GM23338 (cell line): ENCODE measurements around the gene DCUN1D2. TPM values are rescaled to one million over a fixed set of nuclear protein-coding genes. Genes with fewer than 3 reads are reported as not detected.
A peak's percentile ranks its signal among the peaks of the same experiment; 100 is the strongest.

Source experiments
- ATAC-seq: fragments of 200-7000 bp; cut with Tn5 transposase; 3 replicates; pipeline ENCODE4 v1.9.1; 2020
- DNase-seq: peaks from one replicate; pipeline ENCODE4 v3.0.0-alpha.2; 2015; ENCODE audit warnings: low spot score
- H2AFZ ChIP-seq: fragments of 200-600 bp; sonication (generic); 2 replicates; pipeline ENCODE4 v1.8.0; 2016; ENCODE audit warnings: antibody characterized with exemption, mild to moderate bottlenecking, moderate library complexity
- H3F3A ChIP-seq: fragments of 200-600 bp; sonication (generic); replicated peaks from 2 replicates; pipeline ENCODE4 v1.8.0; 2017; ENCODE audit warnings: antibody characterized with exemption, mixed run types, low read depth
- H3K27ac ChIP-seq: fragments of 200-600 bp; sonication (generic); 2 replicates; pipeline ENCODE4 v1.6.1; 2016; ENCODE audit warnings: low read depth
- H3K27me3 ChIP-seq: fragments of 200-600 bp; sonication (generic); 2 replicates; pipeline ENCODE4 v1.8.0; 2016; ENCODE audit warnings: mild to moderate bottlenecking, mixed run types, moderate library complexity; ENCODE audit not compliant: insufficient read depth
- H3K36me3 ChIP-seq: fragments of 200-600 bp; sonication (generic); 2 replicates; pipeline ENCODE4 v1.8.0; 2016; ENCODE audit warnings: mild to moderate bottlenecking; ENCODE audit not compliant: insufficient read depth
- H3K4me1 ChIP-seq: fragments of 200-600 bp; sonication (generic); 2 replicates; pipeline ENCODE4 v1.8.0; 2016; ENCODE audit warnings: mild to moderate bottlenecking, moderate library complexity; ENCODE audit not compliant: insufficient read depth
- H3K4me2 ChIP-seq: fragments of 200-600 bp; sonication (generic); 2 replicates; pipeline ENCODE4 v1.7.1; 2017; ENCODE audit warnings: mixed run types
- H3K4me3 ChIP-seq: fragments of 200-600 bp; sonication (generic); 2 replicates; pipeline ENCODE4 v1.6.1; 2016; ENCODE audit warnings: mixed run types
- H3K79me2 ChIP-seq: fragments of 200-600 bp; sonication (generic); replicated peaks from 2 replicates; pipeline ENCODE4 v1.8.0; 2017; ENCODE audit warnings: mild to moderate bottlenecking; ENCODE audit not compliant: insufficient read depth
- H3K9me2 ChIP-seq: fragments of 200-600 bp; sonication (generic); 2 replicates; pipeline ENCODE4 v1.8.0; 2017; ENCODE audit not compliant: insufficient read depth
- H4K20me1 ChIP-seq: fragments of 200-600 bp; sonication (generic); replicated peaks from 2 replicates; pipeline ENCODE4 v1.8.0; 2017; ENCODE audit warnings: mild to moderate bottlenecking; ENCODE audit not compliant: insufficient read depth
- H3K27ac Mint-ChIP-seq: 2 replicates; pipeline ENCODE4 v1.8.0; 2020; ENCODE audit warnings: inconsistent platforms, mild to moderate bottlenecking, moderate library complexity, mixed read lengths
- H3K27me3 Mint-ChIP-seq: 3 replicates; pipeline ENCODE4 v1.8.0; 2022; ENCODE audit warnings: low read depth, mild to moderate bottlenecking, moderate library complexity, mixed read lengths, inconsistent platforms; ENCODE audit not compliant: insufficient read depth, poor library complexity
- H3K36me3 Mint-ChIP-seq: 3 replicates; pipeline ENCODE4 v1.8.0; 2021; ENCODE audit warnings: low read depth, mild to moderate bottlenecking, inconsistent platforms, moderate library complexity, mixed read lengths
- H3K4me1 Mint-ChIP-seq: 3 replicates; pipeline ENCODE4 v1.8.0; 2020; ENCODE audit warnings: mild to moderate bottlenecking, inconsistent platforms, mixed read lengths
- H3K4me3 Mint-ChIP-seq: 3 replicates; pipeline ENCODE4 v1.8.0; 2021; ENCODE audit warnings: moderate library complexity, mild to moderate bottlenecking, inconsistent platforms, mixed read lengths
- H3K9me3 Mint-ChIP-seq: 3 replicates; pipeline ENCODE4 v1.8.0; 2020; ENCODE audit warnings: moderate library complexity, mild to moderate bottlenecking, inconsistent platforms, mixed read lengths
- CREB1 ChIP-seq: fragments of 250-450 bp; sonication (Bioruptor Pico); IDR thresholded peaks from 2 replicates; pipeline ENCODE4 v1.5.0; 2020; ENCODE audit warnings: low read depth, mild to moderate bottlenecking, moderate library complexity
- ETS1 ChIP-seq: IDR thresholded peaks from 2 replicates; pipeline ENCODE4 v1.6.1; 2016; ENCODE audit warnings: antibody characterized with exemption
- EZH2 ChIP-seq: fragments of 200-600 bp; sonication (generic); IDR thresholded peaks from one replicate; pipeline ENCODE4 v1.8.0; 2017; ENCODE audit warnings: antibody characterized with exemption, mild to moderate bottlenecking, low read depth; ENCODE audit not compliant: unreplicated experiment
- EZH2phosphoT487 ChIP-seq: fragments of 200-600 bp; sonication (generic); IDR thresholded peaks from one replicate; pipeline ENCODE4 v1.8.1; 2018; ENCODE audit warnings: antibody characterized with exemption; ENCODE audit not compliant: unreplicated experiment
- REST ChIP-seq: IDR thresholded peaks from one replicate; pipeline ENCODE4 v1.6.1; 2018; ENCODE audit warnings: antibody characterized with exemption; ENCODE audit not compliant: unreplicated experiment
- ZNF331 ChIP-seq: fragments of 250-450 bp; sonication (Bioruptor Pico); IDR thresholded peaks from 2 replicates; pipeline ENCODE4 v1.5.0; 2020; ENCODE audit warnings: low read depth, mild to moderate bottlenecking, moderate library complexity
- polyA plus RNA-seq: library from polyadenylated mRNA; unstranded; fragments of >200 nt; fragmentation: Nextera tagmentation; extraction: Ambion mirVana; gene quantifications from 2 replicates; pipeline ENCODE4 v1.2.1, GENCODE V29; 2016
- total RNA-seq: library from RNA; depleted of rRNA; stranded (reverse); fragments of >200 nt; shearing (Covaris generic); gene quantifications from 2 replicates; pipeline ENCODE4 v1.2.3, GENCODE V29; 2014

DCUN1D2 gene
- total and polyA plus RNA-seq, 2 experiments from 2014 or later, result 12.3 to 38.0 TPM

GRCh38 chr13:113468472-113469201 is 21.9 kb downstream of the DCUN1D2 start:
- H3K4me1 ChIP-seq, result peaks cover 12% of the 10 kb centered on the region
- H3K27ac ChIP-seq, result 0 out of 2 replicates have a peak overlapping the region, but pooled peaks have one; percentile 78
- ATAC-seq, result peak; percentile 88
- H3K27me3 Mint-ChIP-seq, result peaks cover 9% of the 10 kb centered on the region
- peak overlapping the region; percentile 50 for H3K4me3 Mint-ChIP-seq
- H3F3A ChIP-seq, result peaks cover 9% of the 10 kb centered on the region; the same call in 1 of the 2 replicates
- H4K20me1 ChIP-seq, result peaks cover 17% of the 10 kb centered on the region
- H3K4me1 Mint-ChIP-seq, result peaks cover 18% of the 10 kb centered on the region
- H3K27ac Mint-ChIP-seq, result peak overlapping the region; percentile 87
- peak overlapping the region; percentile 60; the same call in 1 of the 2 replicates for H3K4me2 ChIP-seq
- H3K36me3 ChIP-seq, result peaks cover 15% of the 10 kb centered on the region
- peaks cover 43% of the 10 kb centered on the region for H3K36me3 Mint-ChIP-seq
- DNase-seq, result no peak
- H3K9me3 Mint-ChIP-seq, result no peaks in the 10 kb centered on the region
- no peak for TF ChIP-seq EZH2
- 0 out of 2 replicates have a peak, but pooled peaks have one; percentile 3 for TF ChIP-seq CREB1 (CRISPR knock-in tag)
- no peaks in the 10 kb centered on the region for H3K27me3 ChIP-seq
- peaks cover 47% of the 10 kb centered on the region for H3K79me2 ChIP-seq
- no peak overlapping the region for H3K4me3 ChIP-seq
- H3K9me2 ChIP-seq, result no peaks in the 10 kb centered on the region
- no peak overlapping the region for H2AFZ ChIP-seq

GRCh38 chr13:113468029-113468428 is 22.5 kb downstream of the DCUN1D2 start:
- no peak overlapping the region for H2AFZ ChIP-seq
- ATAC-seq, result no peak
- H3K27me3 ChIP-seq, result no peaks in the 10 kb centered on the region
- DNase-seq, result no peak
- no peaks in the 10 kb centered on the region for H3K9me3 Mint-ChIP-seq
- H3K4me1 ChIP-seq, result peaks cover 12% of the 10 kb centered on the region
- H3K4me3 ChIP-seq, result no peak overlapping the region
- peaks cover 18% of the 10 kb centered on the region for H3K4me1 Mint-ChIP-seq
- peaks cover 40% of the 10 kb centered on the region for H3K36me3 Mint-ChIP-seq
- no peak overlapping the region; the same call in 1 of the 2 replicates for H3K27ac Mint-ChIP-seq
- H3F3A ChIP-seq, result peaks cover 9% of the 10 kb centered on the region; the same call in 1 of the 2 replicates
- H3K36me3 ChIP-seq, result peaks cover 11% of the 10 kb centered on the region
- H3K4me2 ChIP-seq, result no peak overlapping the region; the same call in 1 of the 2 replicates
- H4K20me1 ChIP-seq, result peaks cover 16% of the 10 kb centered on the region
- TF ChIP-seq EZH2phosphoT487 (no peak), REST (no peak)
- peaks cover 49% of the 10 kb centered on the region for H3K79me2 ChIP-seq
- no peaks in the 10 kb centered on the region for H3K9me2 ChIP-seq
- peaks cover 9% of the 10 kb centered on the region for H3K27me3 Mint-ChIP-seq
- 0 out of 2 replicates have a peak overlapping the region, but pooled peaks have one; percentile 6 for H3K27ac ChIP-seq
- peak overlapping the region; percentile 7; the same call in 1 of the 3 replicates for H3K4me3 Mint-ChIP-seq

- DNase-seq (no peak), ATAC-seq (no peak)
- H3K27me3 Mint-ChIP-seq, result peaks cover 4% of the 10 kb centered on the region
- H3K36me3 Mint-ChIP-seq, result peaks cover 44% of the 10 kb centered on the region
- peaks cover 9% of the 10 kb centered on the region; the same call in 1 of the 2 replicates for H3F3A ChIP-seq
- peaks cover 17% of the 10 kb centered on the region for H4K20me1 ChIP-seq
- no peaks in the 10 kb centered on the region for H3K27me3 ChIP-seq
- no peaks in the 10 kb centered on the region for H3K9me2 ChIP-seq
- peaks cover 11% of the 10 kb centered on the region for H3K36me3 ChIP-seq
- no peak overlapping the region for H3K4me3 ChIP-seq
- peaks cover 47% of the 10 kb centered on the region for H3K79me2 ChIP-seq
- H3K4me2 ChIP-seq, result no peak overlapping the region
- no peak overlapping the region for H3K27ac Mint-ChIP-seq
- peaks cover 14% of the 10 kb centered on the region for H3K4me1 Mint-ChIP-seq
- peaks cover 12% of the 10 kb centered on the region for H3K4me1 ChIP-seq
- no peaks in the 10 kb centered on the region for H3K9me3 Mint-ChIP-seq
- no peak overlapping the region for H2AFZ ChIP-seq
- no peak overlapping the region for H3K27ac ChIP-seq
- no peak overlapping the region for H3K4me3 Mint-ChIP-seq
- TF ChIP-seq CREB1 (CRISPR knock-in tag), result no peak
- no peak for TF ChIP-seq ETS1
- TF ChIP-seq ZNF331 (CRISPR knock-in tag), result no peak
These were observed 24.1 kb downstream of the DCUN1D2 start for GRCh38 chr13:113466383-113466782.
